Measurements from ENCODE around the gene EHD3.

EHD3 gene

GRCh38 chr2:31196622-31197021, 37.3 kb upstream of the EHD3 start:
- H3F3A ChIP-seq (ENCODE audit: low read depth), result no peaks in the 10 kb centered on the region
- H4K20me1 ChIP-seq (ENCODE audit: insufficient read depth, low read length, poor library complexity, severe bottlenecking), result no peaks in the 10 kb centered on the region
- H3K79me2 ChIP-seq (ENCODE audit: insufficient read depth, low read length), result no peaks in the 10 kb centered on the region
- no peak overlapping the region for H3K4me2 ChIP-seq (ENCODE audit: low read depth, low read length, poor library complexity, severe bottlenecking)
- no peaks in the 10 kb centered on the region for H3K9me2 ChIP-seq (replicated peaks; ENCODE audit: low read depth, low read length)
- no peak overlapping the region for H3K4me3 ChIP-seq (ENCODE audit: low read length, poor library complexity, severe bottlenecking)
- H3K9ac ChIP-seq (ENCODE audit: low read depth, low read length, poor library complexity, severe bottlenecking), result no peak overlapping the region
- no peak for TF ChIP-seq EZH2phosphoT487 (IDR thresholded peaks at IDR 0.05; ENCODE audit: borderline replicate concordance)
- TF ChIP-seq CTCF (conservative IDR thresholded peaks at IDR 0.05; ENCODE audit: low read length), result no peak
- H3K9me3 ChIP-seq (ENCODE audit: insufficient read depth, low read depth, low read length), result no peaks in the 10 kb centered on the region
- H3K36me3 ChIP-seq (ENCODE audit: insufficient read depth, low read length), result no peaks in the 10 kb centered on the region
- H2AFZ ChIP-seq (ENCODE audit: low read length), result no peak overlapping the region
- H3K27me3 ChIP-seq (ENCODE audit: insufficient read depth, low read length, poor library complexity, severe bottlenecking), result no peaks in the 10 kb centered on the region
- no peaks in the 10 kb centered on the region for H3K4me1 ChIP-seq (ENCODE audit: insufficient read depth, low read length, poor library complexity, severe bottlenecking)

DNA sequence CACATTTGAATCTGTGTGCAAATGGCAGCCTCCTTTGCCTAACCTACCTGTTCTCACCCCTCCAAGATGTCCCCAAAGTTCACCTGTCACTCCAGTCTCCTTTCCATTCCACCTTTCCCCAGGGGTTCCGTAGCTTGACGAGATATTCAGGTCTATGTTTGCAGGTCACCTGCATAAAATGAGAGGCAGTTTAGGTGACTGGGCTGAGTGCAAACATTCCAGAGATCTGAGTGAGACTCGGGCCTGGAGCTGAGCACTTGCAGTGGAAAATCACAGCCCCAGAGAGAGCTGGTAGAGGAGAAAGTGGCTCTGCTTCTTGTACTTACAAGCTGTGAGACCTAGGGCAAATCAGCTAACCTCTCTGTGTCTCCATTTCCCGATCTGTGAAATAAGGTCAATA, 36.8 kb upstream of the EHD3 start:
- Histone ChIP-seq H3K79me2 (ENCODE audit: insufficient read depth, low read length) (no peaks in the 10 kb centered on the region), H3K36me3 (ENCODE audit: insufficient read depth, low read length) (no peaks in the 10 kb centered on the region), H3K27me3 (ENCODE audit: insufficient read depth, low read length, poor library complexity, severe bottlenecking) (no peaks in the 10 kb centered on the region), H4K20me1 (ENCODE audit: insufficient read depth, low read length, poor library complexity, severe bottlenecking) (no peaks in the 10 kb centered on the region), H3F3A (ENCODE audit: low read depth) (no peaks in the 10 kb centered on the region), H3K9ac (ENCODE audit: low read depth, low read length, poor library complexity, severe bottlenecking) (no peak overlapping the region), H3K4me1 (ENCODE audit: insufficient read depth, low read length, poor library complexity, severe bottlenecking) (no peaks in the 10 kb centered on the region), H2AFZ (ENCODE audit: low read length) (no peak overlapping the region), H3K4me3 (ENCODE audit: low read length, poor library complexity, severe bottlenecking) (no peak overlapping the region), H3K4me2 (ENCODE audit: low read depth, low read length, poor library complexity, severe bottlenecking) (no peak overlapping the region), H3K9me3 (ENCODE audit: insufficient read depth, low read depth, low read length) (no peaks in the 10 kb centered on the region), H3K9me2 (replicated peaks; ENCODE audit: low read depth, low read length) (no peaks in the 10 kb centered on the region)
- TF ChIP-seq EZH2phosphoT487 (IDR thresholded peaks at IDR 0.05; ENCODE audit: borderline replicate concordance), result no peak
- no peak for TF ChIP-seq CTCF (conservative IDR thresholded peaks at IDR 0.05; ENCODE audit: low read length)

GRCh38 chr2:31197669-31198068, 36.3 kb upstream of the EHD3 start:
- H3K9me3 ChIP-seq (ENCODE audit: insufficient read depth, low read depth, low read length), result no peaks in the 10 kb centered on the region
- TF ChIP-seq EZH2phosphoT487 (IDR thresholded peaks at IDR 0.05; ENCODE audit: borderline replicate concordance), result no peak
- TF ChIP-seq CTCF (conservative IDR thresholded peaks at IDR 0.05; ENCODE audit: low read length), result no peak
- H3K4me2 ChIP-seq (ENCODE audit: low read depth, low read length, poor library complexity, severe bottlenecking), result no peak overlapping the region

More at GRCh38 chr2:31197669-31198068, 36.3 kb upstream of the EHD3 start:
- Histone ChIP-seq H3K9me2 (replicated peaks; ENCODE audit: low read depth, low read length) (no peaks in the 10 kb centered on the region), H3K36me3 (ENCODE audit: insufficient read depth, low read length) (no peaks in the 10 kb centered on the region), H3K4me3 (ENCODE audit: low read length, poor library complexity, severe bottlenecking) (no peak overlapping the region), H2AFZ (ENCODE audit: low read length) (no peak overlapping the region), H4K20me1 (ENCODE audit: insufficient read depth, low read length, poor library complexity, severe bottlenecking) (no peaks in the 10 kb centered on the region), H3K27me3 (ENCODE audit: insufficient read depth, low read length, poor library complexity, severe bottlenecking) (no peaks in the 10 kb centered on the region), H3K79me2 (ENCODE audit: insufficient read depth, low read length) (no peaks in the 10 kb centered on the region), H3K4me1 (ENCODE audit: insufficient read depth, low read length, poor library complexity, severe bottlenecking) (no peaks in the 10 kb centered on the region), H3F3A (ENCODE audit: low read depth) (no peaks in the 10 kb centered on the region), H3K9ac (ENCODE audit: low read depth, low read length, poor library complexity, severe bottlenecking) (no peak overlapping the region)

Measured in Loucy (cell line).